Endothelial cell of umbilical vein (primary cell): ENCODE data around the gene INHBB. TPM values are rescaled to one million over a fixed set of nuclear protein-coding genes. Genes with fewer than 3 reads are reported as not detected.

ENCODE experiments used
- BruUV-seq: library from RNA; stranded (reverse); fragments of 400-500 nt; replicated peaks from 2 replicates; lab custom pipeline; 2021; lab: Mats Ljungman, UMichigan
- CTCF ChIA-PET: fragments of 300-600, 350-600 bp; sonication (Branson Sonifier 250); formaldehyde crosslinking; loops from one replicate; lab custom pipeline; 2021; ENCODE audit warnings: antibody characterized with exemption, inconsistent platforms; lab: Charles Lee
- POLR2A ChIA-PET: fragments of 300-600, 350-600 bp; sonication (Branson Sonifier 250); formaldehyde crosslinking; loops from one replicate; lab custom pipeline; 2021; ENCODE audit warnings: antibody characterized with exemption, inconsistent platforms; lab: Charles Lee
- DNase-seq: peaks from one replicate; pipeline ENCODE4 v3.0.0-alpha.2; 2011; ENCODE audit warnings: low read depth, low spot score
- FAIRE-seq: peaks from 2 replicates; lab custom pipeline; 2011; peaks lifted over from hg19 to GRCh38; lab: Jason Lieb, UNC
- H2AFZ ChIP-seq: 2 replicates; pipeline ENCODE4 v1.6.0; 2012; ENCODE audit warnings: low read depth, low read length, control low read depth, inconsistent platforms
- H3K27ac ChIP-seq: 2 replicates; pipeline ENCODE4 v1.5.1; 2011; ENCODE audit warnings: low read depth, mild to moderate bottlenecking, control low read depth, low read length, moderate library complexity; ENCODE audit not compliant: insufficient read depth
- H3K27me3 ChIP-seq, 2 experiments: 2 replicates each; pipeline versions ENCODE4 v1.6.0 to v1.6.1; 2011; ENCODE audit warnings: low read length in 2 of 2, mixed read lengths in 1 of 2; ENCODE audit not compliant: control insufficient read depth in 2 of 2, insufficient read depth in 2 of 2
- H3K36me3 ChIP-seq, 2 experiments: 2 replicates in 1 of 2; 3 replicates in 1 of 2; pipeline ENCODE4 v1.5.1; 2011; ENCODE audit warnings: low read length in 2 of 2, mild to moderate bottlenecking in 1 of 2, moderate library complexity in 1 of 2; ENCODE audit not compliant: control insufficient read depth in 2 of 2, insufficient read depth in 2 of 2; ENCODE audit errors: extremely low read depth in 1 of 2
- H3K4me1 ChIP-seq: 3 replicates; pipeline ENCODE4 v1.5.1; 2011; ENCODE audit warnings: mild to moderate bottlenecking, low read length; ENCODE audit not compliant: control insufficient read depth, insufficient read depth; ENCODE audit errors: extremely low read depth
- H3K4me2 ChIP-seq: 2 replicates; pipeline ENCODE4 v1.6.1; 2011; ENCODE audit warnings: low read length, control low read depth, mixed read lengths; ENCODE audit not compliant: insufficient read depth
- H3K4me3 ChIP-seq, 3 experiments: fragments of 200-600 bp in 1 of 3; sonication (generic), shearing (Covaris generic) in 1 of 3; replicated peaks in 1 of 3; 2 replicates each; pipeline ENCODE4 v1.5.1; 2011 to 2016; ENCODE audit warnings: control low read depth in 3 of 3, low read length in 3 of 3, mild to moderate bottlenecking in 2 of 3, inconsistent platforms in 1 of 3, low read depth in 1 of 3, moderate library complexity in 1 of 3; ENCODE audit not compliant: insufficient read depth in 1 of 3
- H3K79me2 ChIP-seq: 2 replicates; pipeline ENCODE4 v1.6.0; 2012; ENCODE audit warnings: low read length, inconsistent platforms; ENCODE audit not compliant: control insufficient read depth, insufficient read depth
- H3K9ac ChIP-seq: replicated peaks from 2 replicates; pipeline ENCODE3; 2011; ENCODE audit warnings: low read length, control low read depth; ENCODE audit not compliant: insufficient read depth; ENCODE audit errors: extremely low read depth
- H3K9me1 ChIP-seq: replicated peaks from 3 replicates; pipeline ENCODE4 v1.6.0; 2011; ENCODE audit warnings: mild to moderate bottlenecking, low read length; ENCODE audit not compliant: control insufficient read depth, insufficient read depth; ENCODE audit errors: extremely low read depth
- H3K9me3 ChIP-seq: replicated peaks from 2 replicates; pipeline ENCODE4 v1.5.1; 2012; ENCODE audit warnings: low read length, inconsistent platforms; ENCODE audit not compliant: control insufficient read depth, insufficient read depth
- H4K20me1 ChIP-seq: replicated peaks from 2 replicates; pipeline ENCODE3; 2011; ENCODE audit warnings: mild to moderate bottlenecking, low read length; ENCODE audit not compliant: control insufficient read depth, insufficient read depth; ENCODE audit errors: extremely low read depth
- EZH2 ChIP-seq: IDR thresholded peaks from 2 replicates; pipeline ENCODE4 v1.6.1; 2012; ENCODE audit warnings: borderline replicate concordance, low read depth, mild to moderate bottlenecking, moderate library complexity, low read length, inconsistent platforms; ENCODE audit not compliant: severe bottlenecking
- FOS ChIP-seq: IDR thresholded peaks from 2 replicates; pipeline ENCODE4 v1.6.1; 2011; ENCODE audit warnings: mild to moderate bottlenecking, low read length, moderate library complexity, borderline replicate concordance; ENCODE audit not compliant: insufficient read depth
- GATA2 ChIP-seq: IDR thresholded peaks from 2 replicates; pipeline ENCODE4 v1.7.0; 2011; ENCODE audit warnings: low read depth, mild to moderate bottlenecking, moderate library complexity, mixed read lengths, low read length; ENCODE audit not compliant: insufficient read length, insufficient read depth
- JUN ChIP-seq: IDR thresholded peaks from 2 replicates; pipeline ENCODE4 v1.6.1; 2011; ENCODE audit warnings: borderline replicate concordance, low read depth; ENCODE audit not compliant: insufficient read length, insufficient read depth
- MYC ChIP-seq: IDR thresholded peaks from one replicate; pipeline ENCODE4 v1.6.1; 2011; ENCODE audit warnings: mild to moderate bottlenecking, low read depth, low read length
- POLR2A ChIP-seq: IDR thresholded peaks from 2 replicates; pipeline ENCODE4 v1.6.1; 2012; ENCODE audit warnings: low read depth, mild to moderate bottlenecking, control low read depth, low read length
- POLR2AphosphoS5 ChIP-seq: IDR thresholded peaks from 2 replicates; pipeline ENCODE4 v1.6.1; 2012; ENCODE audit warnings: low read depth, mild to moderate bottlenecking, control low read depth, low read length, moderate library complexity; ENCODE audit not compliant: insufficient read depth
- dilution Hi-C: fragments of 300-500 bp; cut with MboI; formaldehyde crosslinking; loops from one replicate; pipeline ENCODE4 v1.15.0; 2019; ENCODE audit warnings: low sequenced_read_pairs; ENCODE audit not compliant: extremely low pct_ligation_motif_present
- intact Hi-C: fragments of 100-400 bp; cut with micrococcal nuclease; formaldehyde crosslinking; loops from one replicate; pipeline ENCODE4 v1.10.0; 2022
- polyA plus RNA-seq, 4 experiments: library from polyadenylated mRNA; depleted of rRNA in 3 of 4; stranded (reverse) in 3 of 4; unstranded in 1 of 4; fragments of >200 nt; gene quantifications; 2 replicates each; pipeline versions ENCODE4 v1.2.1 to v1.2.3, GENCODE V29; 2011 to 2012; ENCODE audit warnings: missing spikeins in 1 of 4
- total RNA-seq: library from RNA; stranded (reverse); gene quantifications from 2 replicates; pipeline ENCODE4 v1.2.3, GENCODE V29; 2021
- TF ChIP-seq, protein P1 (sequence below), 2 donors: IDR thresholded peaks; 1 replicate in 1 of 2; 2 replicates in 1 of 2; pipeline ENCODE4 v1.5.1; 2011; ENCODE audit warnings: low read length in 2 of 2, mild to moderate bottlenecking in 2 of 2, moderate library complexity in 2 of 2, control low read depth in 1 of 2, inconsistent platforms in 1 of 2, low read depth in 1 of 2; ENCODE audit not compliant: insufficient read depth in 1 of 2; ENCODE audit errors: extremely low read depth in 1 of 2
- TF ChIP-seq, protein P2 (sequence below): IDR thresholded peaks from 2 replicates; pipeline ENCODE4 v1.6.1; 2011; ENCODE audit not compliant: insufficient read depth, insufficient read length

INHBB gene
- total and polyA plus RNA-seq, 2 donors (not counting 3 experiments of a cell fraction or from before 2014, with no cell fraction given), result 0.11 to 1.8 TPM

DNA sequence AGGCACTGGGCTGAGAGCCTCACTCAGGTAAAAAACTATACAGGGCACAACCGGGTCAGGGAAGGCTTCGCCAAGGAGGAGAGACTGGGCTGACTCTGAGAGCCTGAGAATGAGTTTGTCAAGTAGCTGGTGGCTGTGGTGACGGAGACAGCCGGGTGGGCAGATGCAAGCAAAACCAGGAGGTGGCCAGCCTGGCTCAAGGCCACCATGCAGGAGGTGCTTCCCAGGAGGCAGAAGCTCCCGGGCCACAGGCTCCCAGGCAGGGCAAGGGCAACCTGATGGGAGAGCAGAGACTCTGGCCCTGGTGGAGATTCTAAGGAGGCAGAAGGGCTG is 2.9 kb upstream of the INHBB start:
- BruUV-seq, result no TSS peak
- TF ChIP-seq EZH2 (no peak), FOS (no peak), JUN (no peak), GATA2 (no peak), POLR2A (no peak), MYC (no peak), POLR2AphosphoS5 (no peak)
- TF ChIP-seq, protein P1, sequence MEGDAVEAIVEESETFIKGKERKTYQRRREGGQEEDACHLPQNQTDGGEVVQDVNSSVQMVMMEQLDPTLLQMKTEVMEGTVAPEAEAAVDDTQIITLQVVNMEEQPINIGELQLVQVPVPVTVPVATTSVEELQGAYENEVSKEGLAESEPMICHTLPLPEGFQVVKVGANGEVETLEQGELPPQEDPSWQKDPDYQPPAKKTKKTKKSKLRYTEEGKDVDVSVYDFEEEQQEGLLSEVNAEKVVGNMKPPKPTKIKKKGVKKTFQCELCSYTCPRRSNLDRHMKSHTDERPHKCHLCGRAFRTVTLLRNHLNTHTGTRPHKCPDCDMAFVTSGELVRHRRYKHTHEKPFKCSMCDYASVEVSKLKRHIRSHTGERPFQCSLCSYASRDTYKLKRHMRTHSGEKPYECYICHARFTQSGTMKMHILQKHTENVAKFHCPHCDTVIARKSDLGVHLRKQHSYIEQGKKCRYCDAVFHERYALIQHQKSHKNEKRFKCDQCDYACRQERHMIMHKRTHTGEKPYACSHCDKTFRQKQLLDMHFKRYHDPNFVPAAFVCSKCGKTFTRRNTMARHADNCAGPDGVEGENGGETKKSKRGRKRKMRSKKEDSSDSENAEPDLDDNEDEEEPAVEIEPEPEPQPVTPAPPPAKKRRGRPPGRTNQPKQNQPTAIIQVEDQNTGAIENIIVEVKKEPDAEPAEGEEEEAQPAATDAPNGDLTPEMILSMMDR (IDR thresholded peaks at IDR 0.05; ENCODE audit: extremely low read depth in 1 of 2, insufficient read depth in 1 of 2, low read depth in 1 of 2, low read length in 2 of 2), result no peak
- TF ChIP-seq, protein P2, sequence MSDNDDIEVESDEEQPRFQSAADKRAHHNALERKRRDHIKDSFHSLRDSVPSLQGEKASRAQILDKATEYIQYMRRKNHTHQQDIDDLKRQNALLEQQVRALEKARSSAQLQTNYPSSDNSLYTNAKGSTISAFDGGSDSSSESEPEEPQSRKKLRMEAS, result no peak
- Histone ChIP-seq H2AFZ (no peak overlapping the region), H3K79me2 (no peaks in the 10 kb centered on the region), H3K9me1 (no peaks in the 10 kb centered on the region), H4K20me1 (no peaks in the 10 kb centered on the region), H3K9ac (no peak overlapping the region), H3K36me3 (no peaks in the 10 kb centered on the region), H3K9me3 (no peaks in the 10 kb centered on the region), H3K27ac (no peak overlapping the region), H3K4me1 (no peaks in the 10 kb centered on the region), H3K27me3 (peaks cover 43 to 62% of the 10 kb centered on the region in 2 experiments), H3K4me3 (no peak overlapping the region), H3K4me2 (no peak overlapping the region)
- POLR2A ChIA-PET, result no interaction called here
- DNase-seq, result no peak
- FAIRE-seq, result no peak
- intact Hi-C loops, result loop anchor here (1.0 kb wide), 5 partner anchors 94 to 337 kb away; no protein-coding TSS in a partner anchor
- dilution Hi-C loops, result no loop called here
- CTCF ChIA-PET, result interaction anchor here (0.6 to 6.1 kb wide), 38 partner anchors 9 to 737 kb away, joined by 3 to 148 read pairs (median 5); partner anchors contain the start of gene TMEM185B
